Omental fat pad (tissue), 4 donors: ENCODE data around the gene SUCLG2. TPM values are rescaled to one million over a fixed set of nuclear protein-coding genes. Genes with fewer than 3 reads are reported as not detected.

Experiments
- ATAC-seq: fragments of 150-250 bp; one replicate; pipeline ENCODE4 v1.9.1; 2016; ENCODE audit warnings: mild to moderate bottlenecking, moderate library complexity; ENCODE audit not compliant: low FRiP score
- DNase-seq: peaks from one replicate; pipeline ENCODE4 v3.0.0-alpha.2; 2019; ENCODE audit warnings: low spot score
- total RNA-seq, 4 donors: library from RNA; depleted of rRNA; stranded (reverse); fragments of >200 nt; gene quantifications; one replicate each; pipeline ENCODE4 v1.1.0, GENCODE V29; 2016
- TF ChIP-seq, protein P1 (sequence below), 3 donors: fragments of 450-650 bp; IDR thresholded peaks; one replicate each; pipeline ENCODE4 v1.5.1; 2016 to 2017; ENCODE audit warnings: antibody characterized with exemption in 3 of 3, mild to moderate bottlenecking in 3 of 3, moderate library complexity in 2 of 3

SUCLG2 gene
- total RNA-seq, 4 donors from 2014 or later, result 37.5 to 52.2 (median 42.1) TPM

DNA sequence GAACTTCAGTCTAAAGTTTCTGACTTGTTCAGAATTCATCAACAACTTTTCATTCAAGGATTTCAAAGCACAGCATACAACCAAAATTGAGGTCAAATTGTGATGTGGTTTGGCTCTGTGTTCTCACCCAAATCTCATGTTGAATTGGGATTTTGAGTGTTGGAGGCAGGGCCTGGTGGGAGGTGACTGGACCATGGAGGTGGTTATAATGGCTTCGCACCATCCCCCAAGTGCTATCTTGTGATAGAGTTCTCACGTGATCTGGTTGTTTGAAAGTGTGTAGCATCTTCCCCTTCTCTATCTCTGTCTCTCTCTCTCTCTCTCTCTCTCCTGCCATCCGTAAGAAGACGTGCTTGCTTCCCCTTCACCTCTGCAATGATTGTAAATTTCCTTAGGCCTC, 19.6 kb upstream of the SUCLG2 start:
- DNase-seq (no peak), ATAC-seq (no peak)
- TF ChIP-seq, protein P1, sequence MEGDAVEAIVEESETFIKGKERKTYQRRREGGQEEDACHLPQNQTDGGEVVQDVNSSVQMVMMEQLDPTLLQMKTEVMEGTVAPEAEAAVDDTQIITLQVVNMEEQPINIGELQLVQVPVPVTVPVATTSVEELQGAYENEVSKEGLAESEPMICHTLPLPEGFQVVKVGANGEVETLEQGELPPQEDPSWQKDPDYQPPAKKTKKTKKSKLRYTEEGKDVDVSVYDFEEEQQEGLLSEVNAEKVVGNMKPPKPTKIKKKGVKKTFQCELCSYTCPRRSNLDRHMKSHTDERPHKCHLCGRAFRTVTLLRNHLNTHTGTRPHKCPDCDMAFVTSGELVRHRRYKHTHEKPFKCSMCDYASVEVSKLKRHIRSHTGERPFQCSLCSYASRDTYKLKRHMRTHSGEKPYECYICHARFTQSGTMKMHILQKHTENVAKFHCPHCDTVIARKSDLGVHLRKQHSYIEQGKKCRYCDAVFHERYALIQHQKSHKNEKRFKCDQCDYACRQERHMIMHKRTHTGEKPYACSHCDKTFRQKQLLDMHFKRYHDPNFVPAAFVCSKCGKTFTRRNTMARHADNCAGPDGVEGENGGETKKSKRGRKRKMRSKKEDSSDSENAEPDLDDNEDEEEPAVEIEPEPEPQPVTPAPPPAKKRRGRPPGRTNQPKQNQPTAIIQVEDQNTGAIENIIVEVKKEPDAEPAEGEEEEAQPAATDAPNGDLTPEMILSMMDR (IDR thresholded peaks at IDR 0.05), result no peak

- TF ChIP-seq, protein P1 (IDR thresholded peaks at IDR 0.05), result no peak
- ATAC-seq (no peak), DNase-seq (no peak)
These were observed 8.3 kb upstream of the SUCLG2 start for GRCh38 chr3:67662733-67663132.

DNA sequence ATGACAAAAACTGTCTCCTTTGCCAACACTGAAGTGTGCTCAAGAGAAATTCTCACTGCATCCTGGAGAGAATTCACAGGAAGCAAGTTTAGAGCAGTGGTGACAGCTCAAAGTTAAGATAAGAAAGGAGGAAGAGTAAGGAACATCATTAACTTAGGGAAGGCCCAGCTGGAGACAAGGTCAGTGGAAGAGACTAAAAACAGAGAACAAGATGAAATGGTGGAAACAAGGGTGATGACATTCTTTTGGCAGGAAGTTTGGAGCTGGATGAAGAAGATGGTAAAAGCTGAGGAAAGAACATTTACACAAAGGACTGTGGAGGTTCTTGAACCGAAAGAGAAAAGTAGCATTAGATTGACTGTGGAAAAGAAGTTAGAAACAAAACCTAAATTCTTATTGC, 6.7 kb upstream of the SUCLG2 start:
- ATAC-seq (no peak), DNase-seq (no peak)
- TF ChIP-seq, protein P1 (IDR thresholded peaks at IDR 0.05), result no peak

DNA sequence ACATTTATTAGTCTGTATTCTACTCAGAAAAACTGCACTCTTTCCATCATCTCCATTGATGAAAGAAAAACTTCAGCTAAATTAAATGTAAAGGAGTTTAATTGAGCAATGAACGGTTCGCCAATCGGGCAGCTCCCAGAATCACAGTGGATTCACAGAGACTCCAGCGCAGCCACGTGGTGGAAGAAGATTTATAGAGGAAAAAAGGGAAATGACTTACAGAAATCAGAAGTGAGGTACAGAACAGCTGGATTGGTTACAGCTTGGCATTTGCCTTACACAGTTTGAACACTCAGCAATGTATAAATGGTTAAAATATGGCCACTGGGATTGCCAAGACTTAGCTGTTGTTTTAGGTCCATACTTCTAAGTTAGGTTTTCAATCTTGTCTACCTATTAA, 2.8 kb upstream of the SUCLG2 start:
- TF ChIP-seq, protein P1 (IDR thresholded peaks at IDR 0.05), result no peak
- no peak for DNase-seq
- ATAC-seq, result no peak

DNA sequence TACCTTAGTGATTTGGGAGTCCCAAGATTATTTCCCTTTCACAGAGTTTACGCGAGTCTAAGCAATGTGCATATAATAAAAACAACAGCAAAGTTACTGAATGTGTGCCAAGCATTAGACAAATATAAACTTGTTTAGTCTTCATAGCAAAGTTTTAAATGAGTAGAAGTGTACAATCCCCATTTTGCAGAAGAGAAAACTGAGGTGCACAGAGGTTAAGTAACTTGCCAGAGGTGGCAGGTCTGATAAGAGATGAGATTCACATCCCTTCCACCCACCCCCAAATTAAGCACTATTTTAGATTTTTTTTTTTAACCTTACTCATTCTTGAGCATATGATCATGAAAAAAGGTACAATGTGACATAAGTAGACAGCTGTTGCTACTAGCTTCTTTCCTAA, 2.2 kb upstream of the SUCLG2 start:
- ATAC-seq (no peak), DNase-seq (no peak)
- TF ChIP-seq, protein P1 (IDR thresholded peaks at IDR 0.05), result no peak

- DNase-seq, result no peak
- TF ChIP-seq, protein P1 (IDR thresholded peaks at IDR 0.05), result no peak
- no peak for ATAC-seq
These were observed 1.1 kb upstream of the SUCLG2 start for GRCh38 chr3:67655364-67656121.

- ATAC-seq, result no peak
- TF ChIP-seq, protein P1 (IDR thresholded peaks at IDR 0.05), result no peak
- no peak for DNase-seq
These were observed 399 bp upstream of the SUCLG2 start for GRCh38 chr3:67654844-67655177.
